Thyroid gland (tissue), 4 donors: Measurements from ENCODE around the gene FAM3A.

Experiments used
- POLR2A ChIP-seq, 2 donors: fragments of 450-650 bp; IDR thresholded peaks; one replicate each; pipeline ENCODE4 v1.6.1; 2017; ENCODE audit warnings: antibody characterized with exemption in 2 of 2, mild to moderate bottlenecking in 2 of 2, moderate library complexity in 1 of 2
- TF ChIP-seq, protein P1 (sequence below), 6 experiments: fragments of 200-600 bp in 3 of 6; fragments of 450-650 bp in 3 of 6; sonication (generic) in 3 of 6; IDR thresholded peaks; one replicate each; pipeline ENCODE4 v1.5.1; 2016 to 2019; ENCODE audit warnings: antibody characterized with exemption in 6 of 6, mild to moderate bottlenecking in 2 of 6, inconsistent platforms in 1 of 6, moderate library complexity in 1 of 6

DNA sequence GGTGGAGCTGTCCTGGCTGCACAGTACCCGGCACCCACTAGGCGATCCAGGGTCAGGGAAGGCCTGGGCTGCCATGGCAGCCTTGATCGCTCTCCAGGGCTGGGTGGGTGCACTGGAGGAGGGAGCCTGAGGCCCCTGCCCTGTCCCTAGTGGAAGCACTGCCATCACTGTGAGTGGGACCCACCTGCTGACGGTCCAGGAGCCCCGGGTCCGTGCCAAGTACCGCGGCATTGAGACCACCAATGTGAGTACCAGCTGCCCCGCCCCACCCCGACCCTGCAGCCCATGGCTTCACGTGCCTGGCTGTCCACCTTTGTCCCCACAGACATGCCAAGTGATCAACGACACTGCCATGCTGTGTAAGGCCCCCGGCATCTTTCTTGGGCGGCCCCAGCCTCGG, 49.1 kb downstream of the FAM3A start:
- TF ChIP-seq, protein P1, sequence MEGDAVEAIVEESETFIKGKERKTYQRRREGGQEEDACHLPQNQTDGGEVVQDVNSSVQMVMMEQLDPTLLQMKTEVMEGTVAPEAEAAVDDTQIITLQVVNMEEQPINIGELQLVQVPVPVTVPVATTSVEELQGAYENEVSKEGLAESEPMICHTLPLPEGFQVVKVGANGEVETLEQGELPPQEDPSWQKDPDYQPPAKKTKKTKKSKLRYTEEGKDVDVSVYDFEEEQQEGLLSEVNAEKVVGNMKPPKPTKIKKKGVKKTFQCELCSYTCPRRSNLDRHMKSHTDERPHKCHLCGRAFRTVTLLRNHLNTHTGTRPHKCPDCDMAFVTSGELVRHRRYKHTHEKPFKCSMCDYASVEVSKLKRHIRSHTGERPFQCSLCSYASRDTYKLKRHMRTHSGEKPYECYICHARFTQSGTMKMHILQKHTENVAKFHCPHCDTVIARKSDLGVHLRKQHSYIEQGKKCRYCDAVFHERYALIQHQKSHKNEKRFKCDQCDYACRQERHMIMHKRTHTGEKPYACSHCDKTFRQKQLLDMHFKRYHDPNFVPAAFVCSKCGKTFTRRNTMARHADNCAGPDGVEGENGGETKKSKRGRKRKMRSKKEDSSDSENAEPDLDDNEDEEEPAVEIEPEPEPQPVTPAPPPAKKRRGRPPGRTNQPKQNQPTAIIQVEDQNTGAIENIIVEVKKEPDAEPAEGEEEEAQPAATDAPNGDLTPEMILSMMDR (IDR thresholded peaks at IDR 0.05) = no peak
- TF ChIP-seq POLR2A (IDR thresholded peaks at IDR 0.05) = no peak
